SW480 (cell line): Measurements from ENCODE around the gene HAUS2.
"Not testable (repeated sequence)": the region's sequence is repeated elsewhere in the genome, so short reads cannot be mapped to it uniquely, and the experiment has no call there.

Source experiments
- DNase-seq: peaks from one replicate; pipeline ENCODE4 v3.0.0-alpha.2; 2016; ENCODE audit warnings: low spot score

The HAUS2 gene

GRCh38 chr15:42548249-42549031 lies at the start of gene HAUS2, which contains the start of gene LRRC57:
TSS of gene HAUS2 (plus strand) at chr15:42548838. CDS start at chr15:42548873, 35 bp downstream.
TSS of gene LRRC57 (minus strand) at chr15:42548793. CDS start at chr15:42548434, 359 bp downstream.
- DNase-seq, result peak; percentile 70

DNA sequence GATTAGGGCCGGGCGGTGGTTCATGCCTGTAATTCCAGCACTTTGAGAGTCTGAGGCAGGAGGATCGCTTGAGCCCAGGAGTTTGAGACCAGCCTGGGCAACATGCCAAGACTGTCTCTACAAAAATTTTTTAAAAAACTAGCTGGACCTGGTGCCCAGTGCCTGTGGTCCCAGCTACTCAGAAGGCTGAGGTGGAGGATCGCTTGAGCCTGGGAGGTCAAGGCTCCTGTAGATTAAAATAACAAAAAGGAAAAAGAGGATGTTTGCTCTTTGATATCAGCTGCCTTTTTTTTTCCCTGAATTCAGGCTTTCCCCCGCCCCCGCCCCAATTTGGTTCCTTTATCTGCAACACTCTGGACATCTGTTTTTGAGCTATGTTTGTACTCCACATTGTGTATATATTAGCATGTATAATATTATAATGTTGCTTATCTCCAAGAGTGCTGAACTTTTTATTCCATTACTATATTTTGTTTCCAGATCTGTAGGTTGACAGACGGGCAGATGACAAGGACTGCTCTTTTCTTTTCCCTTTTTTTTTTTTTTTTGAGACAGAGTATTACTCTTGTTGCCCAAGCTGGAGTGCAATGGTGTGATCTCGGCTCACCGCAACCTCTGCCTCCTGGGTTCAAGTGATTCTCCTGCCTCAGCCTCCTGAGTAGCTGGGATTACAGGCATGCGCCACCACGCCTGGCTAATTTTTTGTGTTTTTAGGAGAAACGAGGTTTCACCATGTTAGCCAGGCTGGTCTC lies 48.6 kb upstream of the HAUS2 start:
- DNase-seq, result no peak

DNA sequence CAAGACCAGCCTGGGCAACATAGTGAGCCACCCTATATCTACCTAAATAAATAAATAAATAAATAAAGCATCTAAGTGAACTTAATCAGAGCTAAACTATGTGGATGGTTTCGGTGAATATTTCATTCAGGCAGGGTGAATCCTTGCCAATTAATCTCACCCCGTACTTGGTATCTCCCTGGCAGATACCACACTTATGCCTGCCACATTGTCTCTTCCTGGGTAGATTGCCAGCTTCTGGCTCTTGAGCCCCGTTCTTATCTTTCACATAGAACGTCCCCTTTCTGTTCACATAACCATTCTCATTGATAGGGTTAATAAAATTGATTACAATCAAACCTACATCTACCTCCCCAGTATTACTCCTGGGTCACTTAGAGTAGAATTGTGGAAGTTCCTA lies 46.2 kb upstream of the HAUS2 start:
- DNase-seq, result no peak

DNA sequence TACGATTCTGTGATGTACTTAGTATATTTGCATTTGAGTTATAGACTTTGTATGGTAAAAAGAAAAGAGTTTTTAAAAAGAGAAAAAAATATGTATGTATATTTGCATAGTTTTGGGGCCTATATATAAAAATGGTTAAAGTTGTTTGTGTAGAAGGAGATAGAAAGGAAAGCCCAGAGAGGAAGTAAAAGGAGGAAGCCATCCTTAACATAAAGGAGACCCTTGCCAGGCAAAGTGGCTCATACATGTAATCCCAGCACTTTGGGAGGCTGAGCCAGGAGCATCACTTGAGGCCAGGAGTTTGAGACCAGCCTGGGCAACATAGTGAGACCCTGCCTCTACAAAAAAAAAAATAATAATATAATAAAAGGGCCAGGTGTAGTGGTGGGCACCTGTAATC lies 44.8 kb upstream of the HAUS2 start:
- no peak for DNase-seq

DNA sequence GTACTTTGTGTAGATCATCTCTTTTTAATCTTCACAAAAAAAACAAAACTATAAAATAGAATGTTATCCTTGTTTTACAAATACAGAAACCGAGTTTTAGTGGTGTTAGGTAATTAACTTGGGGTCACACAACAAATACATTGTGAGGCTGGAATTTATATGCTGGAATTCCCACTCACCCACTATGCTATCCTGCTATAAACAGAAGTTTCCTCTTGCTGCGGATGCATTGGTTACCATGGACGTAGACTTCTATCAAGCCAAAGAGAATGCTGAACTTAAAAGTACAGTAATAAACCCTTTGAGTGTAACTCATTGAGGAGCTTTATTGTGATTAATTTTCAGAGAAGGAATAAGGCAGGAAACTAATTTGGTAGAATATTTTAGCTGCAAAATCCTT lies 44.0 kb upstream of the HAUS2 start:
- DNase-seq, result no peak

GRCh38 chr15:42507514-42507913 lies 41.1 kb upstream of the HAUS2 start:
- DNase-seq, result no peak

DNA sequence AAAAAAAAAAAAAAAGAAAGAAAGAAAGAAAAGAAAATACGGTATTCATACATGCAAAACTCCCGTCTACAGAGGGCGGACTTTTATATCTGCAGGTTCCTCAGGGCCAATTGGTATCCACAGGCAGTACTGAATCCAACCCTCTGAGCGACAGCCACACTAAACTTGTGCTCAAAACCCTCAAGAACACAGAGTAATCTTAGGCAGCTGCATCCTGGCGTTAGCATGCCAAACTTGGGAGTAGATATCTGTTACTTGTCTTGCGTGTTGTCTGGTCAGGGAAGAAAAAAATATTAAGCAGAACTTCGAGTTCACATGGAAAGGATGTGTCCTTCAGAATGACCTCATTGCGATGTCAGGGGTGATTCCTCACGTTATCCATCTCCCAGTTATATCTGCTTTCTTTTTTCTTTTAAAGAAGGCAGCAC lies 40.4 kb upstream of the HAUS2 start:
- no peak for DNase-seq

GRCh38 chr15:42510258-42511006 lies 38.2 kb upstream of the HAUS2 start:
- no peak for DNase-seq

- DNase-seq, result no peak
Measured at GRCh38 chr15:42511007-42511391, 37.6 kb upstream of the HAUS2 start.

DNA sequence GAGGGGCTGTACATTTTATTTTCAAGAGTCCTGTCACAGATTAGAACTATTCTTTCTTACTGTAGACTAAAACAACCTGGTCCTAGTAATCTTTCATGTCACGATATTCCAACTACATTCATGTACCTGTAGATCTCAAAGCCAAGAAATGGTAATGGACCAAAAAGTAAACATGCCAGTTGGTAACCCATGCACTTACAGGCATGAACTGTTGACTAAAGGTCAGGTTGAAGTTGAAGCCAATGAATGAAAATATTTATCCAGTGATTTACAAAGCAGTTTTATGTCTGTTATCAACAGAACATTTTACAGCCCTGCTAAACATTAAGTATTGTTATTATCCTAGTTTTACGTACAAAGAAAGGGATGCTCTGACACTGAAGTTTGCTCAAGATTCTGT lies 25.3 kb upstream of the HAUS2 start:
- no peak for DNase-seq

DNA sequence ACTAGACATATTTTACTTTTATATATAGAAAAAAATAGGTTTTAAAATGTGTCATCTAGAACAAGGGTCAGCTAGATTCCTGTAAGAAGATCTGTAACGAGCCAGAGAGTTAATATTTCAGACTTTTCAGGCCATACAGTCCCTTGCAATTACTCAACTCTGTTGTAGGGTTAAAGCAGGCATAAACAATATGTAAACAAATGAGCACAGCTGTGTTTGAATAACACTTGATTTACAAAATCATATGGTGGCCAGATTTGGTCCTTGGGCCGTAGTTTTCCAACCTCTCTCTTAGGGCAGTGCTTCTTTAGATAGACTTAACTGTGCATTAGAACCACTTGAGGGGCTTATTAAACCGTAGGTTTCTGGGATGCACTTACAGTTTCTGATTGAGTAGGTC lies 19.7 kb upstream of the HAUS2 start:
- DNase-seq, result no peak

- no peak for DNase-seq
Measured at GRCh38 chr15:42533246-42533645, 15.4 kb upstream of the HAUS2 start.

DNA sequence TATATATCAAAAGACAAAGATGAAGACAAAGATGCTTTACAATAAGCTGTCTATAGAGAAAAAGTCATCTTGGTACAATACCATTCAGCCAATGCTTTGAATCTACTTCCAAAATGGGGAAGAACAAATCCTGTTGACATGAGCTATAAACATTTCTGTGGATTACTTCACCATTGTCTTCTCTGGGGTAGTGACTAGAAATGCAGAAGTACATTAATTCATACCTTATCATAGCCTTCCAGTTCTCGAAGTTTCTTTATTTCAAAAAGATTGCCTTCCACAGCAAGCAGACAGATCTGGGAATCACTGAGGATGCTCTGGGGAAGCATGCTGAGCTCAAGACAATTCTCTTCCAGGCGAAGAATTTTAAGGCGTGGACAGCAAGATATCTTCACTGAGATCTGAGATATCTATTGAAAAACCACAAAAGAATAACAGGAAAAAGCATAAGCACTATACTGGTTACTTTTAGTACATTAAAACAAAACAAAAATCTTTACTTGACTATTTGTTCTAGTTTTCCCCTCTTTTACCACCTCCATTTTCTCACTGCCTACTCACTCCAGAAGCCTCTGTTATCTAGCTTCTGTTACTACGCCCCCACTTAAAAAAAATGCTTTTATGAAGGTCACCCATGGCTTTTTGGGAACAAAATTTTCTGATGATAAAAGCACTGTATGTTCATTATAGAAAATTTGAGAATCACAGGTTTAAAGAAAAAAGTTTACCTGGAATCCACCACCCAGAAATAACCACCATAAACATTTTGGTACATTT lies 3.6 kb upstream of the HAUS2 start:
- no peak for DNase-seq

DNA sequence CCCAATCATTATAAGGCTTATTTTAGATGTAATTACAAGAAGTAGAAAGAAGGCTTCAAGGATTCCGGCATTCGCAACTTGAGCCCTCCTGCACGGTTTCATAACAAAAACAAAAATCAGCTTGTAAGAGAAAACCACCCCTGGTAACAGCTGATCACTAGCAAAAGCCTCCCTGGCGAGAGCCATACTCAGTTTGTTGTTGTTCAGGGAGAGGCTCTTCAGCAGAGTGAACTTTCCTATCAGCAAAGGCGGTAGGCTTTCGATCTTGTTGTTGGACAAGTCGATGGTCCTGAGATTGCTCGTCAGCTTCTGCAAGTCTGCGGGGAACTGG lies 755 bp upstream of the HAUS2 start:
- no peak for DNase-seq

DNA sequence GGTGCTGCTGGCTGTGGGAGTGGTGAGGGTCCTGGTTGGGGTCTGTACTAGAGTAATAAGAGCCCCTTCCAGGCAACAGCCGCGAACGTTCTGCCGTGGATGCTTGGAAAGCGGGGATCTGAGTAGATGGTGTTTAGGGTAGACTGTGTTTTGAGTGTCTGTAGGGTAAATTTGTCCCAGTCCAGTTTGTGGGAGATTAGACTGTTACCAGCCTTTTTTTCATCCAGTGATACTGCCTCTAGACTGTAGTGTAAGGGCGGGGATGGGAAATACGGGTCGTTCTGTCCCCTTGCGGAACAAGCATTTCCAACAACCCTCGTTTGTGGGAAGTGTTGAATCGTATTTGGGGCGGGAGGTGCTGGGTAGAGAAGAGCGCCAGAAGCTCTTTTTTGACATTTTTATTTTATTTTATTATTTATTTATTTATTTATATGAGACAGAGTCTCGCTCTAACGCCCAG lies 424 bp downstream of the HAUS2 start:
- DNase-seq, result peak; percentile 58

- DNase-seq, result no peak
Measured at GRCh38 chr15:42549741-42550392, 1.2 kb downstream of the HAUS2 start.

DNA sequence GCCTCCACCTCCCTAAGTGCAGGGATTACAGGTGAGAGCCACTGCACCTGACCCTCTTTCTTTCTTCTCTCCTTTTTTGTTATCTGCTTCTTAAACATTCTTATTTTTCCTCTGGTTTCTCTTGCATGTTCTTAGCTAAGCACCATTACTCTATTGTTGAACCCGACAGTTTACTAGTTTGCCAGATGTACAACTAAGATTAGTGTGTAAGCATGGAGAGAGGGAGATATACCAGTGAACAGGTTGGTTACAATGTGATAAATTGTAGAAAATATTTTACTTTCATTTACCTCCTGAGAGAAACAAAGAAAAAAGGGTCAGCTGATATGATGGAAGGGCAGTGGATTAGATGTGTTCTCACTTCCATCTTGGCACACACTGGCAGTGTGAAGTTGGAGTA lies 4.9 kb downstream of the HAUS2 start:
- DNase-seq, result no peak

DNA sequence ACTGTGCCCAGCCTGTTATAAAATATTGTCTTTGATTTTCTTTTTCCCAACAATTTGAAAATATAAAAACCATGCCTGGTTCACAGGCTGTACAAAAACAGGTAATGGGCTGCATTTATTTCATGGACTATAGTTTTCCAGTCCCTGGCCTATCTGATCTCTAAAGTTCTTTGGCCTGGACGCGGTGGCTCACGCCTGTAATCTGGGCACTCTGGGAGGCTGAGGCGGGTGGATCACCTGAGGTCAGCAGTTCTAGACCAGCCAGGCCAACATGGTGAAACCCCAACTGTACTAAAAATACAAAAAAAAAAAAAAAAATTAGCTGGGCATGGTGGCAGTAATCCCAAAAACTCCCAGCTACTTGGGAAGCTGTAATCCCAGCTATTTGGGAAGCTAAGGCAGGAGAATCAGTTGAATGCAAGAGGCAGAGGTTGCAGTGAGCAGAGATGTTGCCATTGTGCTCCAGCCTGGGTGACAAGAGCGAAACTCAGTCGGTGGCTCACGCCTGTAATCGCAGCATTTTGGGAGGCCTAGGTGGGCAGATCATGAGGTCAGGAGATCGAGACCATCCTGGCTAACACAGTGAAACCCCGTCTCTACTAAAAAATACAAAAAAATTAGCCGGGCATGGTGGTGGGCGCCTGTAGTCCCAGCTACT lies 8.0 kb downstream of the HAUS2 start:
- DNase-seq, result not testable (repeated sequence)

- no peak for DNase-seq
Measured at GRCh38 chr15:42558739-42559138, 10.1 kb downstream of the HAUS2 start.

DNA sequence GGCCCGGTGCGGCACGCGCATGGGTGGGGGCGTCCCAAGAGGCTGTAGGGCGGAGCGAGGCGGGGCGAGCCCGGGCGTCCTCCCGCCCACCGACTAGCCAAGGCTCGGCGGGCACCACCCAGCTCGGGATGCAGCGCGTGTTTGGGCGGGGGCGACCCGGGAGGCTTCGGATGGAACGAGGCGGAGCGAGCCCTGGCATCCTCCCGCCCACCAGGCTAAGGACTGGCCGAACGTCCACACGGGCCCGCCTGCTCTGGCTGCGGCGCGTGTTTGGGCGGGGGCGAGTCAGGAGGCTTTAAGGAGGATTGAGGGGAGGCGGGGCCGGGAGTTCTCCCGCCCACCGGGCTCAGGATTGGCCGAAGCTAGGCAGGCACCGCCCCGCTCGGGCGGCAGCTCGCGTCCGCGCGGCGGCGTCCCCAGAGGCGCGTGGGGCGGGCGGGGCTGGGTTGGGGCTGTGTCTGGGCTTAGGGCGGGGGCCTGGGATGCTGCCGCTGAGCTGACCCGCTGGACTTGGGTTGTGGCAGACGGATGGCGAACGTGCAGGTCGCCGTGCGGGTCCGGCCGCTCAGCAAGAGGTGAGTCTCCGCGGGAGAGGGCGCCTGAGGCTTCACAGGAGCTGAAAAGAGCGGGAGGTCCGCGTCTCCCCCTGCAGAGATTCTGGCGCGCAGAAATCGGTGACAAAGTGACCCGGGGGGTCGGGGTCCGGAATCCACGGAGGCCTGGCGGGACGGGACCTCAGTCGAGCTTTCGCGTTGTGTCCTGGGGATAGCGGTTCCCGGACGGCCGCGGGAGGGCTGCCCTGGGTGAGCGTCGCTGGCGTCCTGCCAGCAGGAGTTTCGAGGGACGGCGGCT lies 26.8 kb downstream of the HAUS2 start, which contains the start of gene STARD9:
TSS of gene STARD9 (plus strand) at position 419 of the 852 bp plus-strand sequence. CDS start at position 529, 110 bp downstream.
- peak; percentile 94 for DNase-seq
